NCI-H1694 treated with DMSO at 0.1 percent for 48 hours (cell line): Measurements from ENCODE around the gene IL2RA.
"Not testable (repeated sequence)": the region's sequence is repeated elsewhere in the genome, so short reads cannot be mapped to it uniquely, and the experiment has no call there.

Experiments
- DNase-seq: peaks from one replicate; lab custom pipeline; 2025; lab: John Stamatoyannopoulos, UW

Gene IL2RA

GRCh38 chr10:6056411-6057135 lies 5.6 kb downstream of the IL2RA start:
- DNase-seq = no peak

GRCh38 chr10:6055929-6056328 lies 6.2 kb downstream of the IL2RA start:
- no peak for DNase-seq

GRCh38 chr10:6054884-6055283 lies 7.3 kb downstream of the IL2RA start:
- no peak for DNase-seq

GRCh38 chr10:6053816-6054631 lies 8.1 kb downstream of the IL2RA start:
- DNase-seq = no peak

- no peak for DNase-seq
Measured at GRCh38 chr10:6053303-6053702, 8.9 kb downstream of the IL2RA start.

GRCh38 chr10:6052247-6053221 lies 9.6 kb downstream of the IL2RA start:
- no peak for DNase-seq

- DNase-seq = no peak
Measured at GRCh38 chr10:6050801-6051445, 11.2 kb downstream of the IL2RA start.

GRCh38 chr10:6049031-6049400 lies 13.2 kb downstream of the IL2RA start:
- DNase-seq = no peak

GRCh38 chr10:6048281-6049030 lies 13.7 kb downstream of the IL2RA start:
- DNase-seq = no peak

GRCh38 chr10:6047847-6048246 lies 14.3 kb downstream of the IL2RA start:
- DNase-seq = no peak

GRCh38 chr10:6046773-6047611 lies 15.2 kb downstream of the IL2RA start:
- DNase-seq = no peak

- DNase-seq = no peak
Measured at GRCh38 chr10:6045878-6046772, 16.0 kb downstream of the IL2RA start.

GRCh38 chr10:6045314-6045848 lies 16.8 kb downstream of the IL2RA start:
- no peak for DNase-seq

GRCh38 chr10:6044751-6045313 lies 17.3 kb downstream of the IL2RA start:
- no peak for DNase-seq

GRCh38 chr10:6044060-6044459 lies 18.1 kb downstream of the IL2RA start:
- no peak for DNase-seq

- not testable (repeated sequence) for DNase-seq
Measured at GRCh38 chr10:6043377-6043776, 18.8 kb downstream of the IL2RA start.

GRCh38 chr10:6040205-6040604 lies 22.0 kb downstream of the IL2RA start:
- DNase-seq = no peak

- no peak for DNase-seq
Measured at GRCh38 chr10:6039711-6040110, 22.5 kb downstream of the IL2RA start.
